DOHH2 (cell line): ENCODE results near the gene TFB1M.

Source experiments
- EZH2phosphoT487 ChIP-seq: fragments of 200-600 bp; sonication (generic); IDR thresholded peaks from 2 replicates; pipeline ENCODE4 v1.6.1; 2017; ENCODE audit warnings: borderline replicate concordance, mild to moderate bottlenecking, antibody characterized with exemption, low read length, moderate library complexity, mixed read lengths
- TF ChIP-seq, protein P1 (sequence below): fragments of 200-600 bp; sonication (generic); IDR thresholded peaks from one replicate; pipeline ENCODE4 v1.5.1; 2014; ENCODE audit warnings: antibody characterized with exemption, mild to moderate bottlenecking, low read depth, low read length; ENCODE audit not compliant: poor library complexity, severe bottlenecking

- TF ChIP-seq, protein P1, sequence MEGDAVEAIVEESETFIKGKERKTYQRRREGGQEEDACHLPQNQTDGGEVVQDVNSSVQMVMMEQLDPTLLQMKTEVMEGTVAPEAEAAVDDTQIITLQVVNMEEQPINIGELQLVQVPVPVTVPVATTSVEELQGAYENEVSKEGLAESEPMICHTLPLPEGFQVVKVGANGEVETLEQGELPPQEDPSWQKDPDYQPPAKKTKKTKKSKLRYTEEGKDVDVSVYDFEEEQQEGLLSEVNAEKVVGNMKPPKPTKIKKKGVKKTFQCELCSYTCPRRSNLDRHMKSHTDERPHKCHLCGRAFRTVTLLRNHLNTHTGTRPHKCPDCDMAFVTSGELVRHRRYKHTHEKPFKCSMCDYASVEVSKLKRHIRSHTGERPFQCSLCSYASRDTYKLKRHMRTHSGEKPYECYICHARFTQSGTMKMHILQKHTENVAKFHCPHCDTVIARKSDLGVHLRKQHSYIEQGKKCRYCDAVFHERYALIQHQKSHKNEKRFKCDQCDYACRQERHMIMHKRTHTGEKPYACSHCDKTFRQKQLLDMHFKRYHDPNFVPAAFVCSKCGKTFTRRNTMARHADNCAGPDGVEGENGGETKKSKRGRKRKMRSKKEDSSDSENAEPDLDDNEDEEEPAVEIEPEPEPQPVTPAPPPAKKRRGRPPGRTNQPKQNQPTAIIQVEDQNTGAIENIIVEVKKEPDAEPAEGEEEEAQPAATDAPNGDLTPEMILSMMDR: no peak
- no peak for TF ChIP-seq EZH2phosphoT487
These were observed 39.9 kb upstream of the TFB1M start for GRCh38 chr6:155354167-155354566.
